IMR-90 (cell line): ENCODE measurements around the gene DNAJC3. TPM values are rescaled to one million over a fixed set of nuclear protein-coding genes. Genes with fewer than 3 reads are reported as not detected.

Experiments
- ATAC-seq: fragments of 200-7000 bp; cut with Tn5 transposase; 2 replicates; pipeline ENCODE4 v1.9.1; 2020; ENCODE audit warnings: low read depth, mild to moderate bottlenecking, moderate library complexity
- BruUV-seq: library from RNA; stranded (reverse); fragments of 400-500 nt; replicated peaks from 2 replicates; lab custom pipeline; 2021; lab: Mats Ljungman, UMichigan
- CTCF ChIA-PET: fragments of 300-600 bp; formaldehyde crosslinking; extraction: SDS; loops from one replicate; lab custom pipeline; 2021; ENCODE audit warnings: antibody characterized with exemption; lab: Yijun Ruan, JAX
- POLR2A ChIA-PET: fragments of 300-600 bp; sonication (Branson Sonifier 250); formaldehyde crosslinking; loops from one replicate; lab custom pipeline; 2022; ENCODE audit warnings: antibody characterized with exemption; ENCODE audit not compliant: unreplicated experiment; lab: Charles Lee
- DNase-seq: peaks from one replicate; pipeline ENCODE4 v3.0.0; 2013
- H2AFZ ChIP-seq: replicated peaks from 2 replicates; pipeline ENCODE3; 2013; ENCODE audit warnings: low read length, mild to moderate bottlenecking; ENCODE audit not compliant: poor library complexity
- H2AK5ac ChIP-seq: 2 replicates; pipeline ENCODE4 v1.6.1; 2013; ENCODE audit warnings: low read depth, low read length, inconsistent platforms
- H2AK9ac ChIP-seq: replicated peaks from 2 replicates; pipeline ENCODE3; 2013; ENCODE audit warnings: mild to moderate bottlenecking, low read depth, low read length, moderate library complexity; ENCODE audit not compliant: poor library complexity
- H2BK120ac ChIP-seq: 2 replicates; pipeline ENCODE4 v1.6.1; 2013; ENCODE audit warnings: low read depth, low read length, inconsistent platforms
- H2BK15ac ChIP-seq: 3 replicates; pipeline ENCODE4 v1.6.1; 2013; ENCODE audit warnings: low read depth, low read length, inconsistent platforms
- H2BK20ac ChIP-seq: 2 replicates; pipeline ENCODE4 v1.6.1; 2013; ENCODE audit warnings: low read depth, mild to moderate bottlenecking, inconsistent platforms, low read length, moderate library complexity
- H2BK5ac ChIP-seq: 2 replicates; pipeline ENCODE4 v1.6.1; 2013; ENCODE audit warnings: mild to moderate bottlenecking, low read depth, low read length, inconsistent platforms; ENCODE audit not compliant: poor library complexity, severe bottlenecking
- H3K14ac ChIP-seq: replicated peaks from 2 replicates; pipeline ENCODE4 v1.6.1; 2013; ENCODE audit warnings: low read depth, low read length, inconsistent platforms
- H3K18ac ChIP-seq: 2 replicates; pipeline ENCODE4 v1.6.1; 2013; ENCODE audit warnings: low read depth, low read length, control low read depth
- H3K23ac ChIP-seq: 2 replicates; pipeline ENCODE4 v1.6.1; 2013; ENCODE audit warnings: low read depth, low read length, inconsistent platforms
- H3K27ac ChIP-seq: 2 replicates; pipeline ENCODE4 v1.5.1; 2013; ENCODE audit warnings: mild to moderate bottlenecking, control low read depth, low read length; ENCODE audit not compliant: insufficient read depth
- H3K27me3 ChIP-seq: 2 replicates; pipeline ENCODE4 v1.6.1; 2013; ENCODE audit warnings: low read length; ENCODE audit not compliant: control insufficient read depth, insufficient read depth
- H3K36me3 ChIP-seq: 2 replicates; pipeline ENCODE4 v1.6.1; 2013; ENCODE audit warnings: low read length, mixed read lengths; ENCODE audit not compliant: control insufficient read depth, insufficient read depth
- H3K4ac ChIP-seq: 2 replicates; pipeline ENCODE4 v1.6.1; 2013; ENCODE audit warnings: low read depth, low read length, inconsistent platforms
- H3K4me1 ChIP-seq: 2 replicates; pipeline ENCODE4 v1.6.1; 2013; ENCODE audit warnings: low read length, mixed read lengths; ENCODE audit not compliant: control insufficient read depth, insufficient read depth
- H3K4me2 ChIP-seq: 2 replicates; pipeline ENCODE4 v1.6.1; 2013; ENCODE audit warnings: low read depth, mild to moderate bottlenecking, control low read depth, low read length, moderate library complexity
- H3K4me3 ChIP-seq: 2 replicates; pipeline ENCODE4 v1.5.1; 2013; ENCODE audit warnings: low read depth, mild to moderate bottlenecking, control low read depth, low read length, moderate library complexity; ENCODE audit not compliant: insufficient read depth
- H3K56ac ChIP-seq: 2 replicates; pipeline ENCODE4 v1.6.1; 2013; ENCODE audit warnings: low read length, inconsistent platforms; ENCODE audit not compliant: insufficient read depth; ENCODE audit errors: extremely low read depth
- H3K79me1 ChIP-seq, 2 experiments: 2 replicates each; pipeline ENCODE4 v1.6.1; 2013; ENCODE audit warnings: low read length in 2 of 2, inconsistent platforms in 1 of 2, low read depth in 1 of 2
- H3K9ac ChIP-seq: 2 replicates; pipeline ENCODE4 v1.6.1; 2013; ENCODE audit warnings: low read depth, low read length, control low read depth
- H3K9me1 ChIP-seq: 2 replicates; pipeline ENCODE4 v1.6.1; 2013; ENCODE audit warnings: low read length, inconsistent platforms; ENCODE audit not compliant: insufficient read depth
- H3K9me3 ChIP-seq: 2 replicates; pipeline ENCODE4 v1.6.1; 2013; ENCODE audit warnings: low read length; ENCODE audit not compliant: control insufficient read depth, insufficient read depth
- H4K20me1 ChIP-seq: 2 replicates; pipeline ENCODE4 v1.6.1; 2013; ENCODE audit warnings: low read length, inconsistent platforms; ENCODE audit not compliant: insufficient read depth
- H4K5ac ChIP-seq: 2 replicates; pipeline ENCODE4 v1.6.1; 2013; ENCODE audit warnings: mild to moderate bottlenecking, low read depth, low read length, control low read depth
- H4K8ac ChIP-seq, 2 experiments: 2 replicates each; pipeline ENCODE4 v1.6.1; 2013; ENCODE audit warnings: low read depth in 2 of 2, low read length in 2 of 2, control low read depth in 1 of 2, inconsistent platforms in 1 of 2
- H4K91ac ChIP-seq: 2 replicates; pipeline ENCODE4 v1.6.1; 2013; ENCODE audit warnings: low read depth, low read length, inconsistent platforms; ENCODE audit not compliant: insufficient read depth
- BHLHE40 ChIP-seq: fragments of 150-350 bp; IDR thresholded peaks from 2 replicates; pipeline ENCODE4 v1.6.1; 2016; ENCODE audit warnings: mild to moderate bottlenecking, low read depth, low read length
- CEBPB ChIP-seq: IDR thresholded peaks from 2 replicates; pipeline ENCODE4 v1.6.1; 2012; ENCODE audit warnings: low read depth, low read length, improper control_type of control experiment
- CHD1 ChIP-seq: IDR thresholded peaks from 2 replicates; pipeline ENCODE4 v1.6.1; 2012; ENCODE audit warnings: low read depth, low read length, improper control_type of control experiment
- CTCF ChIP-seq: conservative IDR thresholded peaks from 2 replicates; pipeline ENCODE4 v1.5.1; 2012; ENCODE audit warnings: mild to moderate bottlenecking, low read depth, low read length, improper control_type of control experiment
- ELK1 ChIP-seq: fragments of 150-350 bp; IDR thresholded peaks from 2 replicates; pipeline ENCODE4 v1.6.1; 2016; ENCODE audit warnings: low read depth, mild to moderate bottlenecking, low read length, moderate library complexity, borderline replicate concordance
- FOS ChIP-seq: fragments of 150-350 bp; IDR thresholded peaks from 2 replicates; pipeline ENCODE4 v1.6.1; 2016; ENCODE audit warnings: low read depth, low read length
- MAFK ChIP-seq: IDR thresholded peaks from 2 replicates; pipeline ENCODE4 v1.6.1; 2012; ENCODE audit warnings: low read depth, low read length, improper control_type of control experiment
- MAZ ChIP-seq: IDR thresholded peaks from 2 replicates; pipeline ENCODE4 v1.6.1; 2012; ENCODE audit warnings: low read depth, mild to moderate bottlenecking, low read length, improper control_type of control experiment, moderate library complexity, borderline replicate concordance
- MXI1 ChIP-seq: IDR thresholded peaks from 2 replicates; pipeline ENCODE4 v1.6.1; 2012; ENCODE audit warnings: low read depth, mild to moderate bottlenecking, low read length, moderate library complexity, borderline replicate concordance
- NFE2L2 ChIP-seq: fragments of 150-350 bp; IDR thresholded peaks from 2 replicates; pipeline ENCODE4 v1.6.1; 2016; ENCODE audit warnings: low read depth, mild to moderate bottlenecking, low read length
- POLR2A ChIP-seq: IDR thresholded peaks from 2 replicates; pipeline ENCODE4 v1.6.1; 2012; ENCODE audit warnings: mild to moderate bottlenecking, low read depth, low read length
- RAD21 ChIP-seq: IDR thresholded peaks from 2 replicates; pipeline ENCODE4 v1.6.1; 2012; ENCODE audit warnings: low read length, improper control_type of control experiment
- RCOR1 ChIP-seq: IDR thresholded peaks from 2 replicates; pipeline ENCODE4 v1.6.1; 2012; ENCODE audit warnings: mild to moderate bottlenecking, low read length, improper control_type of control experiment; ENCODE audit not compliant: insufficient replicate concordance
- RFX5 ChIP-seq: IDR thresholded peaks from 2 replicates; pipeline ENCODE4 v1.8.0; 2012; ENCODE audit warnings: low read depth, mild to moderate bottlenecking, low read length, moderate library complexity
- SMC3 ChIP-seq: fragments of 150-350 bp; IDR thresholded peaks from 2 replicates; pipeline ENCODE4 v1.6.1; 2016; ENCODE audit warnings: low read depth, mild to moderate bottlenecking, antibody characterized with exemption, low read length, moderate library complexity
- USF2 ChIP-seq: fragments of 150-350 bp; IDR thresholded peaks from 2 replicates; pipeline ENCODE4 v1.6.1; 2017; ENCODE audit warnings: mild to moderate bottlenecking, antibody characterized with exemption, low read length, low read depth
- whole genome bisulfite sequencing, 2 experiments: methylation state at CpG; one replicate each; pipeline versions ENCODE4 v1.1.5 to v1.1.7; 2013; ENCODE audit warnings: missing lambda C conversion rate in 2 of 2; ENCODE audit not compliant: insufficient read length in 1 of 2; ENCODE audit errors: extremely low coverage in 2 of 2; 5-methylcytosine and 5-hydroxymethylcytosine counted together
- dilution Hi-C: fragments of 300-500 bp; cut with HindIII; formaldehyde crosslinking; loops from one replicate; pipeline ENCODE4 v1.14.3; 2018; ENCODE audit warnings: low sequenced_read_pairs; ENCODE audit not compliant: unreplicated experiment
- in situ Hi-C: fragments of 300-500 bp; cut with MboI; formaldehyde crosslinking; loops from 3 replicates; pipeline ENCODE4 v1.14.3; 2019; ENCODE audit warnings: low sequenced_read_pairs, inconsistent platforms, mixed read lengths
- intact Hi-C: fragments of 100-400 bp; cut with micrococcal nuclease; formaldehyde crosslinking; loops from 2 replicates; pipeline ENCODE4 v1.10.0; 2022
- polyA plus RNA-seq, 3 experiments: library from polyadenylated mRNA; depleted of rRNA; stranded (reverse); fragments of >200 nt; gene quantifications; 2 replicates each; pipeline ENCODE4 v1.2.3, GENCODE V29; 2012; ENCODE audit warnings: low replicate concordance in 1 of 3
- total RNA-seq: library from RNA; depleted of rRNA; stranded (reverse); fragments of >200 nt; gene quantifications from 2 replicates; pipeline ENCODE4 v1.2.3, GENCODE V29; 2012

The DNAJC3 gene
- total and polyA plus RNA-seq, 2 of the 4 experiments (the other 2 are of a cell fraction), result 10.7 to 28.5 TPM

- no peak overlapping the region for H3K56ac ChIP-seq
- H2AK9ac ChIP-seq, result no peak overlapping the region
- H2BK5ac ChIP-seq, result no peak overlapping the region
- ChIA-PET POLR2A (no interaction called here), CTCF (interaction anchor here (0.5 to 0.6 kb wide), 2 partner anchors 99 to 413 kb away, joined by 3 to 4 read pairs; no protein-coding TSS in a partner anchor)
- H3K79me1 ChIP-seq, result peaks cover 29 to 37% of the 10 kb centered on the region in 2 experiments
- TF ChIP-seq MXI1, result no peak
- TF ChIP-seq ELK1, result no peak
- no peak for TF ChIP-seq MAZ
- no peak for TF ChIP-seq RFX5
- no peak for TF ChIP-seq CTCF
- TF ChIP-seq SMC3, result no peak
- no peak for TF ChIP-seq RAD21
- TF ChIP-seq FOS, result no peak
- TF ChIP-seq USF2, result no peak
- no peak for TF ChIP-seq RCOR1
- TF ChIP-seq NFE2L2, result no peak
- TF ChIP-seq POLR2A, result no peak
- no peak for TF ChIP-seq MAFK
- TF ChIP-seq CHD1, result no peak
- no peak for TF ChIP-seq BHLHE40
- TF ChIP-seq CEBPB, result no peak
- no peak overlapping the region for H2BK15ac ChIP-seq
- H3K4me3 ChIP-seq, result no peak overlapping the region
- no peaks in the 10 kb centered on the region for H3K36me3 ChIP-seq
- no peak overlapping the region for H3K9ac ChIP-seq
- DNase-seq (no peak), ATAC-seq (no peak)
- no TSS peak for BruUV-seq
- H4K8ac ChIP-seq, result no peak overlapping the region
- H3K9me3 ChIP-seq, result no peaks in the 10 kb centered on the region
- no peak overlapping the region for H4K91ac ChIP-seq
- H2AK5ac ChIP-seq, result no peak overlapping the region
- intact Hi-C loops (no loop called here), in situ Hi-C loops (no loop called here), dilution Hi-C loops (no loop called here)
- no peaks in the 10 kb centered on the region for H3K4me1 ChIP-seq
- H3K4ac ChIP-seq, result no peak overlapping the region
- no peak overlapping the region for H3K14ac ChIP-seq
- no peak overlapping the region for H2BK120ac ChIP-seq
- 77% methylated on average over 4 of the region's 4 CpGs; no CpG with 5 or more reads in 1 of the 2 experiments for WGBS, 2 experiments
- H3K9me1 ChIP-seq, result peaks cover 11% of the 10 kb centered on the region; the same call in 1 of the 2 replicates
- no peak overlapping the region for H2AFZ ChIP-seq
- H4K20me1 ChIP-seq, result peaks cover 24% of the 10 kb centered on the region
- H3K27ac ChIP-seq, result no peak overlapping the region
- H3K27me3 ChIP-seq, result no peaks in the 10 kb centered on the region
- H3K4me2 ChIP-seq, result no peak overlapping the region
- H3K18ac ChIP-seq, result no peak overlapping the region
- no peak overlapping the region for H2BK20ac ChIP-seq
- no peak overlapping the region for H4K5ac ChIP-seq
- H3K23ac ChIP-seq, result no peak overlapping the region
Measured at GRCh38 chr13:95745289-95745688, 68.3 kb downstream of the DNAJC3 start.
